ENCODE results near the gene TMEM117.

GRCh38 chr12:43795716-43796280 lies 40.1 kb upstream of the TMEM117 start:
- TF ChIP-seq CTCF (IDR thresholded peaks at IDR 0.05) = no peak
- TF ChIP-seq POLR2A (IDR thresholded peaks at IDR 0.05) = no peak
- TF ChIP-seq POLR2AphosphoS5 (IDR thresholded peaks at IDR 0.05) = no peak

Data from sigmoid colon (tissue), 4 donors.